GM19452 (cell line): ENCODE data around the gene SLC25A13.
"Not testable (repeated sequence)": the region's sequence is repeated elsewhere in the genome, so short reads cannot be mapped to it uniquely, and the experiment has no call there.

Experiments
- ATAC-seq: cut with Tn5 transposase; IDR thresholded peaks from one replicate; pipeline ENCODE4 v1.9.1; 2021; ENCODE audit not compliant: unreplicated experiment

The SLC25A13 gene

GRCh38 chr7:96326752-96327151, 4.9 kb upstream of the SLC25A13 start:
- not testable (repeated sequence) for ATAC-seq

GRCh38 chr7:96322847-96323461, 1.1 kb upstream of the SLC25A13 start:
- no peak for ATAC-seq

DNA sequence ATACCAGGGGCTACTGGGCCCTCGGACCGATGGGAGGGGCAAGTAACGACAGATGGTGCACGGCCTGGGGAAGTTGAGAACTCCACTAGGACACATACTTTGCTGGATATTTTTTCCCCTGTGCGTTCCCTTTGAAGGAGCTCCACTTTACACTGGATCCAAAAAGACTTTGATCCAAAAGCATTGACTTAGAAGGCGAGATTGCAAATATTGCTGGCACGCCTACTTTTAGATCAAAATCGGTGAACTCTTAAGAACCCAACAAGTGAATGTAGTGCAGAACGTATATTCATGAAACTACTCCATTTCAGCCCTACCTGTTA, 436 bp upstream of the SLC25A13 start:
- no peak for ATAC-seq

DNA sequence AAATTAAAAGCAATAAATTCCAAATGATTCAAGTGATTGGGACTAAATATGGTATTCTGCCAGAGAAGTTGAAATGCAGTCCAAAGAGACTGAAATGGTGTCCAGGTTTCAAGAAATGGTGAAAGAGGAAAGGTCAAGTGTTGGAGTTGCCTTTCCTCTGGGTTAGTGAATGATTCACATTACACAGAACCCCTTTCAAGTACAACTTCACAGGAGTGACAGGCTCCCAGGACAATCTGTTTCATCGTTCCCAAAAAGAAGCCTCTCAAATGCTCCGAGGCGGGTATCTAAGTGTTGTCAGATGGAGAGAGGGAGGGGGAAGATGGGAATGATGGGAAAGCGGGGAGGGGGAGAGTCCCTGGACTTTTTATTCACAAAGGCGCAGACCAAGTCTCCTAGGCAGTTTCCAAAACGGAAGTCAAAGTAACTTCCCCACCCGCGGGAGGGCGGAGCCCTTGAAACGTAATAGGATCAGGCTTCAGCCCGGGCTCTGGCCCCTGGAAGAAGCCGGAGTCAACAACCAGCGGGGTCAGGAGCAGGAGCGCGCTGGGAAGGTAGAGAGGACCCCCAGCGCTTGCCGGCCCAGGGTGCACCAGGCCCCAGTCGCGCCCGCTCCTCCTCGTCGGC, 754 bp downstream of the SLC25A13 start:
- ATAC-seq, result peak; percentile 42

DNA sequence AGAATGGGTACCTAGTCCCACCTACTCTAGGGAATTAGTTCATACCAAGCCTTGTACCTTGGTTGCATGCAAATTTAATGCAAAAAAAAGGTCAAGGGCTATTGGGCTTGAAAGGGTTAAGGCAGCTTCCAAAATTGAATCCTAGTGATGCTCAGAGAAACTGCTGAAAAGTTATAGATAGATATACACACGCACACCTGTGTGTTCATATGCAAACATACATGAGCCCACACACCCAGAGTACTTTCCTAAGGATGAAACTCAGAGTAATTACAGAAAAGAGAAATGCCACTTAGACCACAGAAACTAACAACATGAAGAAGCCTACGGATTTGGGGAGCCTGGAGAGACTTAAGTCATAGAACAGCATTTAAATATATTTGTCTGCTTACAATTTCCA, 1.5 kb downstream of the SLC25A13 start:
- peak; percentile 48 for ATAC-seq

- ATAC-seq, result no peak
Measured at GRCh38 chr7:96319439-96319838, 2.5 kb downstream of the SLC25A13 start.

DNA sequence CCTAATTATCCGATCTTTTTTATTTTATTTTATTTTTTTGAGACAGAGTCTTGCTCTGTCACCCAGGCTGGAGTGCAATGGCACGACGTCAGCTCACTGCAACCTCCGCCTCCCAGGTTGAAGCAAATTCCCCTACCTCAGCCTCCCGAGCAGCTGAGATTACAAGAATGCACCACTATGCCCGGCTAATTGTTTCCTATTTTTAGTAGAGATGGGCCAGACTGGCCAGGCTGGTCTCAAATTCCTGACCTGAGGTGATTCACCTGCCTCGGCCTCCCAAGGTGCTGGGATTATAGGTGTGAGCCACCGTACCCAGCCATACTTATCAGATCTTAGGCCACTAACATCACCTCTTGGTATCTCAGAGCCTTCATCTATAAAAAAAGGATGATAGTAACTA, 4.9 kb downstream of the SLC25A13 start:
- ATAC-seq, result no peak

DNA sequence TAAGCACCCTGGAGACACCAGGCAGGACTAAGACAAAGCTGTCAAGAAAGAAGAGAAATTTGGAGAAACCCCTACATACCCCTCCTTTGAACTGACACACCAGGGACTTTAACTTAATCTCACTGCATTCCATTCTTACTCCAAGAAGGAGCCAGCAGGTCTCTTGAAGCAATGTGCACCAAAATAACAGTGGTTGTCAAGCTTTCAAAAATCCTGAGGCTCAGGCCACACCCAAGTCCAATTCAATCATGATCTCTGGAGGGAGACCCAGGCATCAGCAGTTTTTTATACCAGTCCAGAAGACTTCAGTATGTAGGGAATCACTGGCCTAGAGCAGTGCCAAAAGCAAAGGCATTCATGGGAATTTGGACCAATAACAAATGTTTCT, 6.8 kb downstream of the SLC25A13 start:
- ATAC-seq, result no peak

GRCh38 chr7:96314402-96315124, 7.3 kb downstream of the SLC25A13 start:
- no peak for ATAC-seq

GRCh38 chr7:96313940-96314339, 8.0 kb downstream of the SLC25A13 start:
- no peak for ATAC-seq

DNA sequence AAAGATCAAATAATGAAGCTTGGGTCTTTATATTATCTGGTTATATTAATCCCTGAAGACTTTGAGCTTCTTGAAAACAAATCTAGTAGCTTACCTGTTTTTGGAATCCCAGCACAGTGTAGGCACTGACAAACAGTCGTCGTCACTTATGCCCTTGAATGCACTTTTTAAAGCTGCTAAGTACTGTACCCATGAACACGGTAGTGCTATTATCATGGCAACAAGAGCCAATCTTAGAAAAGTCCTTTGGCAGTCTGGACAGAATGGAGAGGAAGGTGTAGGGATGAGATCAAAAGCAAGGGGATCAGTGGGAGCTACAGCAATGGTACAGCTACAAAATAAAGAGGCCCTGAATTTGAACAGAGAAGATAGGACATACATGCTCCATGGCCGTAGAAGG, 9.4 kb downstream of the SLC25A13 start:
- no peak for ATAC-seq

DNA sequence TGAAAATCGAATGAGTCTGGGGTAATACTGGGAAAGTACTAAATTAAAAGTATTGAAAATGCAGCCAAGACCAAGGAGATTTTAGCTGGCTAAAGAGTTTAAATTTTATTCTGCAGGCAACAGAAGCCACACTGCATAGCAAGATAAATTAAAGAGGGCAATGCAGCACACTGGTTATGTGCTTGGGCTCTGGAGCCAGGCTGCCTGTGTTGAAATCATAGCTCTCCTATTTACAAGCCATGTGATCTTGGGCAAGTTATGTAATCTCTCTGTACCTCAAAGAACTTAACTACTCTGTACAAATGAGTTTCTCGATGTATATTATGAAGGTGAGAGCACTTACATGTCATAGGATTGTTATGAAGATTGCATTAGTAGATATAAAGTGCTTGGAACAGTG, 9.9 kb downstream of the SLC25A13 start:
- no peak for ATAC-seq

DNA sequence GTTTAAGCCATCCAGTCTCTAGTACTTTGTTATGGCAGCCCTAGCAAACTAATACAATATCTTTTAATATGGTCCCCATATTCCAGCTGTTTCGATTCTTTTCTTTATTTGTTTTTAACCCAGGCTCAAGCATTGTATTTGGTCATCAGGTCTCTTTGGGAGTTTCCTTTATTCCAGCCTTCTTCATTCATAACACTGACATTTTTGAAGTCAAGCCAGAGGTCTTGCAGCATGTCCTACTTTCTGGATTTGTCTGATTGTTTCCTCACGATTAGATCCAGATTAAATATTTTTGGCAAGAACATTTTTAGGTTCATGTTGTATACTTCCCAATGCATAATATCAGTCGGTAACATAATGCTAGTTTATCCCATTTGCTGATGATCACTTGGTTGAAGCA, 11.8 kb downstream of the SLC25A13 start:
- ATAC-seq, result no peak

GRCh38 chr7:96308950-96309263, 13.0 kb downstream of the SLC25A13 start:
- ATAC-seq, result no peak

- no peak for ATAC-seq
Measured at GRCh38 chr7:96308253-96308949, 13.5 kb downstream of the SLC25A13 start.

DNA sequence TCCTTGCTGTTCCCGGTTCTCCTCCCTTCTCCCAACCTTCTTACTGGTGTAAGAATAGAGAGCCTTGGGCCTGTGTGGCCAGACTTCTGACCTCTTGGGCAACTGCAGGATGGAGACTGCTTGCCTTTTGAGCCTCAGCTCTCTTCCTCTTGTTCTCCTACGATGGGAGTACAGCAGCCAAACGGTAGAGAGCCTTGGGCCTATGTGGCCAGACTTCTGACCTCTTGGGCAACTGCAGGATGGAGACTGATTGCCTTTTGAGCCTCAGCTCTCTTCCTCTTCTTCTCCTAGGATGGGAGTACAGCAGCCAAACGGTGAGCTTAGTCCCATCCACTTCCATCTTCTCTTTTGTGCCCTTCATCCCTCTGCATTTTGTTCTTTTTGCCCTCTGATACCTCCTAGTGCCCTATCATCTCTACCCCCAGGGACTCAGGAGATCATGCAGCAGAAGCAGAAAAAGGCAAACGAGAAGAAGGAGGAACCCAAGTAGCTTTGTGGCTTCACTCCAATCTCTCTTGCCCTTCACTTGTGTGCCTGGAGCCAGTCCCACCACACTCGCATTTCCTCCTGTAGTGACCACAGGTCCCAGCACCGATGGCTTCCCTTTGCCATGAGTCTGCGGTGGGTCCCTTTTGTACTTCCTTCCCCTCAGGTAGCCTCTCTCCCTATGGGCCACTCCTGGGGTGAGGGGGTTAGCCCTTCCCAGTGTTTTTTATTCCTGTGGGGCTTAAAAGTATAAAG, 15.3 kb downstream of the SLC25A13 start:
- no peak for ATAC-seq

DNA sequence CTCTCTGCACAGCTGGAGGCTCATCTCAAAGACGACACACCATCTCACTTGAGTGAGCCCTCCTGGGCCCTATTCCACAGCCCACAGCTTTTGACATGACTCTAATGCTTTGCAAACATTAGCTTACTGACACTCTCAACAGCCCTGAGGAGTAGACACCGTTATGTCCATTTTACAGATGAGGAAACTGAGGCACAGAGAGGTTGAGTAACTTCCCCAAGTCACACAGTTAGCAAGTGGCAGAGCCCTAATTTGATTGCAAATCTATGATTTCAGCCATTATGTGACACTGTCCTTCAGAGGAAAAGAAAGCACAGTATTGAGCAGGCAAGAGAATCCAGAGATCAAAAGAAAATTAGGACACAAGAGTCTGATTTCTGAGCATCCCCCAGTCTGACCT, 16.0 kb downstream of the SLC25A13 start:
- no peak for ATAC-seq

DNA sequence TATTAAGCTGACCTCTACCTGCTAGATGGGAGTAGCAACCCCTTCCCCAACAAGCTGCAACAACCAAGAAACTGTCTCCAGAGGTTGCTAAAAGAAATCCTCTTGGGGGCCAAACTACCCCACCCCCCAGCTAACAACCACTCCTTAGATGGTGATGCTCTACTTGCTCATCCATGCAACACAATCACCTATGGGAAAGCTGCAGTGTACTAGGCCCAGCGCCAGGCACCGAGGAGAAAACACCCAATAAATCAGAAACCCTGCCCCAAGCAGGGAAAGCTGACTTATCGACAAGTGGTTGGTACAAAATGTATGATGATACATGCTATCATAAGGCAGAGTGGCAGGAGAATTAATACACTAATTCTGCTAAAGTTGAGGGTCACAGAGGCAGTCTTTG, 17.3 kb downstream of the SLC25A13 start:
- no peak for ATAC-seq

DNA sequence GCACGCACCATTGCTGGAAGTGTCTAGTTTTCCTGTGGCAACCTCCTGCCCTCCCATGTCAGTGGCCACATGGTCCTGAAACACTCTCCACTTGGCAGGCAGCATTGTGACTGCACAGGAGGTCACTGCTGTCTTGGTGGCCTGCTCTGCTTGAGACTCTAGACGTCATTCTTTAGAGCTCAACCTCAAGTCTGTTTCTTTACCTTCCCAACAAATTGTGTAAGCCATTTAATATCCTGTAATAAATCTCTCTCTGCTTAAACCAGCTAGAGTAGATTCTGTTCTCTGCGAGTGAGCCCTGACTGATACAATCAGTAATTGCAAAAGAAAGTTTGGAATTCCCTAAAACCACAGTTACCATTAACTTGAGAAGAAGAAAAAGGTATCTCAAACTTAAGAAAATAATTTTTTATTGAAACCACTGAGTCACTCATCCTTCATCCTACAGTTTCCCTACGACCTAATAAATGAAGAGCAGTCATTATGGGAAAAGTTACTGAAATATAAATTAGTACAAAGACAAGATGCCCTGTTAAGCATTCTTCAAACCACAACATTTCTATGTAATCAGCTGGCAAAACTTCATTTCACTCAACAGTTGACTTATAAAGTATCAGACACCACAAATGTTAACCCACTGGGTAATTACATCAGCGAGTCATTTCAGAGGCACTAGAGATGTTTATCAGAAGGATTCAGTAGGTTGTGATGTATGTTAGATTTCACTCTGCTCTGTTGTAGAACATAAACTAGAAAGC, 18.0 kb downstream of the SLC25A13 start:
- ATAC-seq, result no peak

- no peak for ATAC-seq
Measured at GRCh38 chr7:96303105-96303685, 18.7 kb downstream of the SLC25A13 start.
